Measurements from ENCODE around the gene AKR1C4. TPM values are rescaled to one million over a fixed set of nuclear protein-coding genes. Genes with fewer than 3 reads are reported as not detected.
"Not testable (repeated sequence)": the region's sequence is repeated elsewhere in the genome, so short reads cannot be mapped to it uniquely, and the experiment has no call there.

AKR1C4 gene
- total and polyA plus RNA-seq, 4 experiments from 2014 or later, result not detected

DNA sequence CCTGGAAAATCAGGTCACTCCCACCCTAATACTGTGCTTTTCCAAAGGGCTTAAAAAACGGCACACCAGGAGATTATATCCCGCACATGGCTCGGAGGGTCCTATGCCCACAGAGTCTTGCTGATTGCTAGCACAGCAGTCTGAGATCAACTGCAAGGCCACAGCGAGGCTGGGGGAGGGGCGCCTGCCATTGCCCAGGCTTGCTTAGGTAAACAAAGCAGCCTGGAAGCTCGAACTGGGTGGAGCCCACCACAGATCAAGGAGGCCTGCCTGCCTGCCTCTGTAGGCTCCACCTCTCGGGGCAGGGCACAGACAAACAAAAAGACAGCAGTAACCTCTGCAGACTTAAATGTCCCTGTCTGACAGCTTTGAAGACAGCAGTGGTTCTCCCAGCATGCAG lies 26.3 kb downstream of the AKR1C4 start:
- H3K27me3 Mint-ChIP-seq; POLR2A ChIA-PET (ENCODE audit: partially characterized antibody); H3K4me3 ChIP-seq (ENCODE audit: low read length in 2 of 2); H3K27me3 ChIP-seq (ENCODE audit: insufficient read depth, low read length); H3K36me3 ChIP-seq (ENCODE audit: insufficient read depth, low read length); DNase-seq; intact Hi-C loops (cut with micrococcal nuclease); H3K4me1 Mint-ChIP-seq; H3K9me3 ChIP-seq (ENCODE audit: control insufficient read depth in 1 of 2, low read length in 2 of 2); H3K4me1 ChIP-seq (ENCODE audit: insufficient read depth, low read length); H3K27ac Mint-ChIP-seq; H3K27ac ChIP-seq (ENCODE audit: low read depth, low read length); H3K4me3 Mint-ChIP-seq; CTCF ChIA-PET (ENCODE audit: partially characterized antibody): not testable (repeated sequence)
- H3K36me3 Mint-ChIP-seq, result peaks cover 20 to 31% of the 10 kb centered on the region in 2 donors
- peaks cover 0 to 13% (median 5%) of the 10 kb centered on the region in 8 donors for H3K9me3 Mint-ChIP-seq

DNA sequence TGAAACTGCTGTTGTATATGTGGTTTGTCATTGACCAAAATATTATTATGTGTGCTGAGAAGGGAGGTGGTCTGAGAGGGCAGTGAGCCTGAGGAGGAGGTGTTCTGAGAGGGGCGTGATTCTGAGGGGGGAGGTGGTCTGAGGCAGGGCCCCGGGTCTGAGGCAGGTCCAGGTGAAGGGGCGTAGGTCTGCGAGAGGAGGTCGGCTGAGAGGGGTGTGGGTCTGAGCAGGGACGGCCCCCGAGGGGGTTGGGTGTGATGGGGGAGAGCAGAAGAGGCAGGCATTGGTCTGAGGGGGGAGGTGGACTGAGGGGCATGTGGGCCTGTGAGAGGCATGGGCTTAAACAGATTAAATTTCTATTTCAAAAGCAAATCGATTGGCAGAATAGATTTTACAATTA lies 32.4 kb downstream of the AKR1C4 start:
- no peak overlapping the region for H3K27ac ChIP-seq (ENCODE audit: low read depth, low read length)
- POLR2A ChIA-PET (ENCODE audit: partially characterized antibody), result no interaction called here

GRCh38 chr10:5233324-5233723 lies 36.7 kb downstream of the AKR1C4 start:
- CTCF ChIA-PET (ENCODE audit: partially characterized antibody), result interaction anchor here (1.5 kb wide), 1 partner anchor 12 kb away, joined by 3 read pairs; no protein-coding TSS in a partner anchor
- POLR2A ChIA-PET (ENCODE audit: partially characterized antibody), result interaction anchor here (1.1 kb wide), 1 partner anchor 8 kb away, joined by 3 read pairs; no protein-coding TSS in a partner anchor

More for the DNA sequence above, 32.4 kb downstream of the AKR1C4 start:
- Mint-ChIP-seq H3K4me3 (no peak overlapping the region), H3K36me3 (peaks cover 19 to 24% of the 10 kb centered on the region in 2 donors), H3K27ac (no peak overlapping the region), H3K9me3 (peaks cover 0 to 9% (median 1%) of the 10 kb centered on the region in 8 donors), H3K4me1 (no peaks in the 10 kb centered on the region), H3K27me3 (no peaks in the 10 kb centered on the region)
- intact Hi-C loops (cut with micrococcal nuclease), result no loop called here
- CTCF ChIA-PET (ENCODE audit: partially characterized antibody), result no interaction called here
- H3K4me1 ChIP-seq (ENCODE audit: insufficient read depth, low read length), result no peaks in the 10 kb centered on the region
- no peaks in the 10 kb centered on the region for H3K9me3 ChIP-seq (ENCODE audit: control insufficient read depth in 1 of 2, low read length in 2 of 2)
- no peaks in the 10 kb centered on the region for H3K27me3 ChIP-seq (ENCODE audit: insufficient read depth, low read length)
- H3K4me3 ChIP-seq (ENCODE audit: low read length in 2 of 2), result no peak overlapping the region
- no peak for DNase-seq
- no peaks in the 10 kb centered on the region for H3K36me3 ChIP-seq (ENCODE audit: insufficient read depth, low read length)

GRCh38 chr10:5234106-5234860 lies 37.6 kb downstream of the AKR1C4 start:
- ChIA-PET CTCF (ENCODE audit: partially characterized antibody) (no interaction called here), POLR2A (ENCODE audit: partially characterized antibody) (no interaction called here)
- DNase-seq, result no peak

More at GRCh38 chr10:5233324-5233723, 36.7 kb downstream of the AKR1C4 start:
- no peak for DNase-seq
- H3K4me1 ChIP-seq (ENCODE audit: insufficient read depth, low read length), result no peaks in the 10 kb centered on the region
- H3K4me3 Mint-ChIP-seq, result no peak overlapping the region
- H3K4me3 ChIP-seq (ENCODE audit: low read length in 2 of 2), result no peak overlapping the region
- no peaks in the 10 kb centered on the region for H3K36me3 ChIP-seq (ENCODE audit: insufficient read depth, low read length)
- no peaks in the 10 kb centered on the region for H3K4me1 Mint-ChIP-seq
- H3K27me3 Mint-ChIP-seq, result no peaks in the 10 kb centered on the region
- no peak overlapping the region for H3K27ac Mint-ChIP-seq
- H3K27ac ChIP-seq (ENCODE audit: low read depth, low read length), result no peak overlapping the region
- intact Hi-C loops (cut with micrococcal nuclease), result no loop called here
- peaks cover 0 to 28% (median 21%) of the 10 kb centered on the region in 8 donors for H3K9me3 Mint-ChIP-seq
- H3K27me3 ChIP-seq (ENCODE audit: insufficient read depth, low read length), result no peaks in the 10 kb centered on the region
- no peaks in the 10 kb centered on the region for H3K9me3 ChIP-seq (ENCODE audit: control insufficient read depth in 1 of 2, low read length in 2 of 2)
- H3K36me3 Mint-ChIP-seq, result peaks cover 43 to 45% of the 10 kb centered on the region in 2 donors

GRCh38 chr10:5237541-5237940 lies 40.9 kb downstream of the AKR1C4 start:
- Mint-ChIP-seq H3K36me3 (peaks cover 63 to 66% of the 10 kb centered on the region in 2 donors), H3K9me3 (peaks cover 0 to 35% (median 24%) of the 10 kb centered on the region in 8 donors)
- H3K4me1 Mint-ChIP-seq; H3K27ac Mint-ChIP-seq; DNase-seq; H3K27me3 ChIP-seq (ENCODE audit: insufficient read depth, low read length); CTCF ChIA-PET (ENCODE audit: partially characterized antibody); H3K27ac ChIP-seq (ENCODE audit: low read depth, low read length); H3K9me3 ChIP-seq (ENCODE audit: control insufficient read depth in 1 of 2, low read length in 2 of 2); H3K27me3 Mint-ChIP-seq; POLR2A ChIA-PET (ENCODE audit: partially characterized antibody); H3K4me3 Mint-ChIP-seq; H3K36me3 ChIP-seq (ENCODE audit: insufficient read depth, low read length); H3K4me3 ChIP-seq (ENCODE audit: low read length in 2 of 2); H3K4me1 ChIP-seq (ENCODE audit: insufficient read depth, low read length); intact Hi-C loops (cut with micrococcal nuclease): not testable (repeated sequence)

More at GRCh38 chr10:5234106-5234860, 37.6 kb downstream of the AKR1C4 start:
- Histone ChIP-seq H3K4me1 (ENCODE audit: insufficient read depth, low read length) (no peaks in the 10 kb centered on the region), H3K27me3 (ENCODE audit: insufficient read depth, low read length) (no peaks in the 10 kb centered on the region), H3K36me3 (ENCODE audit: insufficient read depth, low read length) (no peaks in the 10 kb centered on the region), H3K27ac (ENCODE audit: low read depth, low read length) (no peak overlapping the region), H3K9me3 (ENCODE audit: control insufficient read depth in 1 of 2, low read length in 2 of 2) (no peaks in the 10 kb centered on the region), H3K4me3 (ENCODE audit: low read length in 2 of 2) (no peak overlapping the region)
- peaks cover 51 to 54% of the 10 kb centered on the region in 2 donors for H3K36me3 Mint-ChIP-seq
- intact Hi-C loops (cut with micrococcal nuclease), result no loop called here
- H3K27me3 Mint-ChIP-seq, result no peaks in the 10 kb centered on the region
- no peaks in the 10 kb centered on the region for H3K4me1 Mint-ChIP-seq
- H3K27ac Mint-ChIP-seq, result no peak overlapping the region
- H3K9me3 Mint-ChIP-seq, result peaks cover 0 to 35% (median 24%) of the 10 kb centered on the region in 8 donors
- no peak overlapping the region for H3K4me3 Mint-ChIP-seq

DNA sequence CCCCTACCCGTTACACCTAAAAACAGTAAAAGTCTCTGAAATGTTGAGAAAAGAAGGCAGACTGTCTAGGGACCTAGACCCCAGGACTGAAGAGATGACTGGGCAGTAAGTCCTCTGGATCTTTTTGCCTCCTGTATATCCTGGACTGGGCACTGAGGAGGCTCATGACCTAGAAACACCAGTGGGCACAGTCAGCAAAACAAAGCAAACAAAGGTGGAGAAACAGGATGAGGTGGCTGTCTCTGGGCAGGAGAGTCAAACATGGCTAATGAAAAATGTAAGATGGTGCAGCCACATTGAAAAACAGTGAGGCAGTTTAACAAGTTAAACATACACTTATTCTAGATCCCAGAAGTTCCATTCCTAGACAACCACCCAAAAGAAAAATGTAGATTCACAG lies 45.9 kb downstream of the AKR1C4 start:
- no peak overlapping the region for H3K27ac Mint-ChIP-seq
- H3K27me3 Mint-ChIP-seq, result no peaks in the 10 kb centered on the region
- peaks cover 0 to 2% (median 0%) of the 10 kb centered on the region in 4 donors for H3K4me1 Mint-ChIP-seq
- H3K36me3 Mint-ChIP-seq, result peaks cover 30 to 48% of the 10 kb centered on the region in 2 donors
- POLR2A ChIA-PET (ENCODE audit: partially characterized antibody), result no interaction called here
- H3K9me3 ChIP-seq (ENCODE audit: control insufficient read depth in 1 of 2, low read length in 2 of 2), result no peaks in the 10 kb centered on the region
- no peaks in the 10 kb centered on the region for H3K4me1 ChIP-seq (ENCODE audit: insufficient read depth, low read length)
- intact Hi-C loops (cut with micrococcal nuclease), result no loop called here
- no peaks in the 10 kb centered on the region for H3K36me3 ChIP-seq (ENCODE audit: insufficient read depth, low read length)
- CTCF ChIA-PET (ENCODE audit: partially characterized antibody), result no interaction called here
- H3K27ac ChIP-seq (ENCODE audit: low read depth, low read length), result no peak overlapping the region
- H3K4me3 Mint-ChIP-seq, result no peak overlapping the region
- DNase-seq, result no peak
- H3K9me3 Mint-ChIP-seq, result peaks cover 0 to 21% (median 10%) of the 10 kb centered on the region in 8 donors
- H3K27me3 ChIP-seq (ENCODE audit: insufficient read depth, low read length), result no peaks in the 10 kb centered on the region
- no peak overlapping the region for H3K4me3 ChIP-seq (ENCODE audit: low read length in 2 of 2)

DNA sequence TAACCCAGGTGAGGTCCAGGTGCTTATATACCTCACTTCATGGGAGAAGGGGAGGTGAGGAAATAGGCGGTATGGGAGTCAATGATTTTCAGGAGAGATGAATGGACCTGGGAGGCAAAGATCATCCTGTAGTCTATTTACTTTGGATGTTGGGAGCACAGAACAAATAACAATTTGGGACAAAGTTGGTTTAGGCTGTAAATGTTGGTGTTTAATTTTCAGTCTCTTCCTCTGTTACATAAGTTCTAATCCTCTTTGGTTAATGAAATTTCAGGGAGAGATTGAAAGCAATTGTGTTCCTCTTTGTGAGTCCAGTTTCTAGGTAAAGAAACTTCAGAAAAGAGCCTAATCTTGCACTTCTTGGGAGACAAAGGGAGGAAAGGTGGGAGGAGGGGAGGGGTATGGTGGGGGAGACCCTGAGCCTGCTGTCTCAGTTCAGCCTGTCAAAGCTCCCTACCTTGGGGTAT lies 46.9 kb downstream of the AKR1C4 start:
- no peaks in the 10 kb centered on the region for H3K36me3 ChIP-seq (ENCODE audit: insufficient read depth, low read length)
- no peaks in the 10 kb centered on the region for H3K27me3 ChIP-seq (ENCODE audit: insufficient read depth, low read length)
- no peak overlapping the region for H3K27ac ChIP-seq (ENCODE audit: low read depth, low read length)
- no peaks in the 10 kb centered on the region for H3K4me1 ChIP-seq (ENCODE audit: insufficient read depth, low read length)
- DNase-seq, result no peak
- no peaks in the 10 kb centered on the region for H3K9me3 ChIP-seq (ENCODE audit: control insufficient read depth in 1 of 2, low read length in 2 of 2)
- peaks cover 0 to 14% (median 1%) of the 10 kb centered on the region in 8 donors for H3K9me3 Mint-ChIP-seq
- intact Hi-C loops (cut with micrococcal nuclease), result no loop called here
- H3K4me3 ChIP-seq (ENCODE audit: low read length in 2 of 2), result no peak overlapping the region
- CTCF ChIA-PET (ENCODE audit: partially characterized antibody), result no interaction called here
- peaks cover 0 to 2% (median 0%) of the 10 kb centered on the region in 4 donors for H3K4me1 Mint-ChIP-seq
- H3K27ac Mint-ChIP-seq, result no peak overlapping the region
- H3K36me3 Mint-ChIP-seq, result peaks cover 20 to 38% of the 10 kb centered on the region in 2 donors
- POLR2A ChIA-PET (ENCODE audit: partially characterized antibody), result no interaction called here
- no peaks in the 10 kb centered on the region for H3K27me3 Mint-ChIP-seq
- no peak overlapping the region for H3K4me3 Mint-ChIP-seq
